Right lobe of liver (tissue), 4 donors: ENCODE measurements around the gene PRC1.

Experiments
- POLR2A ChIP-seq: fragments of 450-650 bp; IDR thresholded peaks from one replicate; pipeline ENCODE4 v1.6.1; 2017; ENCODE audit warnings: antibody characterized with exemption, mild to moderate bottlenecking
- TF ChIP-seq, protein P1 (sequence below), 4 donors: fragments of 200-600 bp in 3 of 4; fragments of 450-650 bp in 1 of 4; IDR thresholded peaks; one replicate each; pipeline versions ENCODE4 v1.5.1 to v1.8.0; 2016 to 2022; ENCODE audit warnings: antibody characterized with exemption in 4 of 4, mild to moderate bottlenecking in 2 of 4
- donor health status: DM: no; HTN: no; CAD: no.
- donor health status: DM: no; HTN: no; CAD: no.
- donor health status: DM: no; HTN: yes; CAD: no.

GRCh38 chr15:90962021-90962420 is 32.3 kb downstream of the PRC1 start:
- TF ChIP-seq, protein P1, sequence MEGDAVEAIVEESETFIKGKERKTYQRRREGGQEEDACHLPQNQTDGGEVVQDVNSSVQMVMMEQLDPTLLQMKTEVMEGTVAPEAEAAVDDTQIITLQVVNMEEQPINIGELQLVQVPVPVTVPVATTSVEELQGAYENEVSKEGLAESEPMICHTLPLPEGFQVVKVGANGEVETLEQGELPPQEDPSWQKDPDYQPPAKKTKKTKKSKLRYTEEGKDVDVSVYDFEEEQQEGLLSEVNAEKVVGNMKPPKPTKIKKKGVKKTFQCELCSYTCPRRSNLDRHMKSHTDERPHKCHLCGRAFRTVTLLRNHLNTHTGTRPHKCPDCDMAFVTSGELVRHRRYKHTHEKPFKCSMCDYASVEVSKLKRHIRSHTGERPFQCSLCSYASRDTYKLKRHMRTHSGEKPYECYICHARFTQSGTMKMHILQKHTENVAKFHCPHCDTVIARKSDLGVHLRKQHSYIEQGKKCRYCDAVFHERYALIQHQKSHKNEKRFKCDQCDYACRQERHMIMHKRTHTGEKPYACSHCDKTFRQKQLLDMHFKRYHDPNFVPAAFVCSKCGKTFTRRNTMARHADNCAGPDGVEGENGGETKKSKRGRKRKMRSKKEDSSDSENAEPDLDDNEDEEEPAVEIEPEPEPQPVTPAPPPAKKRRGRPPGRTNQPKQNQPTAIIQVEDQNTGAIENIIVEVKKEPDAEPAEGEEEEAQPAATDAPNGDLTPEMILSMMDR (IDR thresholded peaks at IDR 0.05) = no peak
- TF ChIP-seq POLR2A = no peak
